Right ventricle myocardium inferior (tissue), 1 donor: Measurements from ENCODE around the gene EVX2. TPM values are rescaled to one million over a fixed set of nuclear protein-coding genes. Genes with fewer than 3 reads are reported as not detected.

Experiments
- ATAC-seq: fragments of 200-7000 bp; cut with Tn5 transposase; one replicate; pipeline ENCODE4 v1.9.1; 2020; ENCODE audit warnings: mild to moderate bottlenecking, moderate library complexity
- DNase-seq: peaks from one replicate; pipeline ENCODE4 v3.0.0; 2021; ENCODE audit errors: missing footprints
- intact Hi-C: fragments of 100-400 bp; cut with DNase I; formaldehyde crosslinking; loops from one replicate; pipeline ENCODE4 v1.11.0; 2022
- total RNA-seq: library from RNA; stranded (reverse); fragmentation: NEBNext Ultra II Directional; extraction: Animal tissue kit (Norgen Biotek cat#: 25700); gene quantifications from one replicate; pipeline ENCODE4 v1.2.1, GENCODE V29; 2021
- donor health status: DM: no; HTN: yes; CAD: no; lungs with severe emphysema.

EVX2 gene
- total RNA-seq, 1 donor from 2014 or later: not detected

DNA sequence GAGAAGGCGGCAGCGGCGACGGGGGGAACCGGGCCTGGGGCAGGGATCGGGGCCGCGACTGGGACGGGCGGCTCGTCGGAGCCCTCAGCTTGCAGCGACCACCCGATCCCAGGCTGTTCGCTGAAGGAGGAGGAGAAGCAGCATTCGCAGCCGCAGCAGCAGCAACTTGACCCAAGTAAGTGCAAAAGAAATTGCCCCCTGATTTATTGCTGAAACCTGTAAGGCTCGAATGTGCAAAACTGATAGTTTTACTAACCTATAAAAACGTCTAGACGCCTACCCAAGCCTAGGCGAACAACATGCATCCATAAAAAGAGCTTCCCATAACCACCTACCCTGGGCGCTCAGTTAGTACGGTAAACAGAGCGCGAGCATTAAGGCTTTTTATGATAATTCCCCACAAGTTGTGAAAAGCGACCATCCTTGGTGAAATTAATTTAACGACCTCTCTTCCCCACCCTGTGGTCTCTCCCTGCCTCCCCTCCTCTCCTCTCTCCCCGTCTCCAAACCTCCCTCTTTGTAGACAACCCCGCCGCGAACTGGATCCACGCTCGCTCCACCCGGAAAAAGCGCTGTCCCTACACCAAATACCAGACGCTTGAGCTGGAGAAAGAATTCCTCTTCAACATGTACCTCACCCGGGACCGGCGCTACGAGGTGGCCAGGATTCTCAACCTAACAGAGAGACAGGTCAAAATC is 39.8 kb upstream of the EVX2 start:
- intact Hi-C loops: no loop called here
- DNase-seq: no peak
- no peak for ATAC-seq

DNA sequence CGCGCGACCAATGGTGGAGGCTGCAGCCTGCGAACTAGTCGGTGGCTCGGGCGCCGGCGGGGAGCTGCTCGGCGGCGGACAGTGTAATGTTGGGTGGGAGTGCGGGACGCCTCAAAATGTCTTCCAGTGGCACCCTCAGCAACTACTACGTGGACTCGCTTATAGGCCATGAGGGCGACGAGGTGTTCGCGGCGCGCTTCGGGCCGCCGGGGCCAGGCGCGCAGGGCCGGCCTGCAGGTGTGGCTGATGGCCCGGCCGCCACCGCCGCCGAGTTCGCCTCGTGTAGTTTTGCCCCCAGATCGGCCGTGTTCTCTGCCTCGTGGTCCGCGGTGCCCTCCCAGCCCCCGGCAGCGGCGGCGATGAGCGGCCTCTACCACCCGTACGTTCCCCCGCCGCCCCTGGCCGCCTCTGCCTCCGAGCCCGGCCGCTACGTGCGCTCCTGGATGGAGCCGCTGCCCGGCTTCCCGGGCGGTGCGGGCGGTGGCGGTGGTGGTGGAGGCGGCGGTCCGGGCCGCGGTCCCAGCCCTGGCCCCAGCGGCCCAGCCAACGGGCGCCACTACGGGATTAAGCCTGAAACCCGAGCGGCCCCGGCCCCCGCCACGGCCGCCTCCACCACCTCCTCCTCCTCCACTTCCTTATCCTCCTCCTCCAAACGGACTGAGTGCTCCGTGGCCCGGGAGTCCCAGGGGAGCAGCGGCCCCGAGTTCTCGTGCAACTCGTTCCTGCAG is 39.1 kb upstream of the EVX2 start, which contains the start of gene HOXD9:
Gene HOXD9, plus strand, starts transcription at position 37 of the 728 bp plus-strand sequence. Its CDS starts 50 bp downstream, at position 87.
- intact Hi-C loops: no loop called here
- ATAC-seq (no peak), DNase-seq (no peak)

DNA sequence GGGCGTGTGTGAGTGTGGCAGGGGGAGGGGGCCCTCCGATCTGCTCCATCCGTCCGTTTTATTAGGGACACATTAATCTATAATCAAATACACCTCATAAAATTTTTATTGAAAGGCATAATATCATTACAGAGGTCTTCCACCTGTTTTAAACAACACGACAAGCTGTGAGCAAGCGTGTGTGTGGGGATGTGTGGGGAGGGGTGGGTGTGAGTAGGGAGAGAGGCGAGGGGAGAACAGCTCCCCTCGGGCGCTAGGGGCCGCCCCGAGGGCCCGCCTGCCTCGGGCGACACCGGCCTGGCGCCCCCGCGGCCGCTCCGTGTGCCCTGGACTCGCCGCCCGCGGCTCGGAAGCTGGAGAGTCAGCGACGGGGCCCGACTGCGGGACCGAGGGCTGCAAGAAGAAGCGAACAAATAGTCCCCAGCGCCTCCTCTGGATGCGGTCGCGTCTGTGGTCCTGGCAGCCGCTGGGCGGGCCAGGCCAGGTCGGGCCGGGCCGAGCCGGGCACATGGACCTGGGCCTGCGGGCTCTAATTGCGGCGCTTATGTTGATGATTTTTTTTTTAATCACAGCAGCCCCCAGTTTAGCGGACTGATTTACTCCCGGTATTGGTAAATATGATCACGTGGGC is 38.4 kb upstream of the EVX2 start:
- ATAC-seq: no peak
- intact Hi-C loops: no loop called here
- peak; percentile 80 for DNase-seq

DNA sequence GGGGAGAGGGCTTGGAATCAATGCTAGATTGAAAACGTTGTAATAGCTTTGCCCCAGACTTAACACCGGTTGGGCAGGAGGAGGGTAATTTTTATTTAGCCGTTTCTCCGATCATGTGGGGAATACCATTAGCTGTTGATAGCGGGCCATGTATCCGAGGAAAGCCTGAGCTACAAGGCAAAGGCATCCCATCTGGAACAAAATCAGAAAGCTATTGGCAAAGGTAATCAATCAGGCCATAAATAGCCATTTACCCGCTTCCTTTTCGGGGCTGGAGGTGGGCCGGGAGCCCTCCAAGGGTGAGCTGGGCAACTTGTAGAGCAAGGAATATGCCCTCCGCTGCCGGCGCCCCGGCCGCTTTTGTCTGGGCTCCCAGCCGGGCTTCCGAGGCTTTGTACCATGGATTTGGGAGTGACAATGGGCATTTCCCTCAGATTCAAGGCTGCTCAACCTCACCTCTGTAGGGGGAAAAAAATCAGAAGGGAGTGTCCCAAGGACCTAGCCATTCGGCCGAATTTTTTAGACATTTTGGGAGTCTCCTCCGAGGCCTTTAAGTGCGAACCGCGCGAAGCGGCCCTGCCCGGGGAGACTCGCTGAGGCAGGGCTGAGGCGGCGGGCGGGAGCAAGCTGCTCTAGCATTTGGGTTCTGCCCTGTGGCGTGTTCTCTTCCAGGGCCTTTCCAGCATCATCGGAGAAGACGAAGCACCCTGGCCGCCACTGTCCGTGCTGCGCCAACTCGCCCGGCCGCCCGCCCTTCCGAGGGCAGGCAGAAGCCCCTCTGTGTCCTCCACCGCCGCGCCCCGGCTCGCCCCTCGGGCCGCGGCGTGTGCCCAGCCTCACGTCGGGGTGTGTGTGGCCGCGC is 37.7 kb upstream of the EVX2 start:
- intact Hi-C loops: no loop called here
- ATAC-seq: no peak
- no peak for DNase-seq

DNA sequence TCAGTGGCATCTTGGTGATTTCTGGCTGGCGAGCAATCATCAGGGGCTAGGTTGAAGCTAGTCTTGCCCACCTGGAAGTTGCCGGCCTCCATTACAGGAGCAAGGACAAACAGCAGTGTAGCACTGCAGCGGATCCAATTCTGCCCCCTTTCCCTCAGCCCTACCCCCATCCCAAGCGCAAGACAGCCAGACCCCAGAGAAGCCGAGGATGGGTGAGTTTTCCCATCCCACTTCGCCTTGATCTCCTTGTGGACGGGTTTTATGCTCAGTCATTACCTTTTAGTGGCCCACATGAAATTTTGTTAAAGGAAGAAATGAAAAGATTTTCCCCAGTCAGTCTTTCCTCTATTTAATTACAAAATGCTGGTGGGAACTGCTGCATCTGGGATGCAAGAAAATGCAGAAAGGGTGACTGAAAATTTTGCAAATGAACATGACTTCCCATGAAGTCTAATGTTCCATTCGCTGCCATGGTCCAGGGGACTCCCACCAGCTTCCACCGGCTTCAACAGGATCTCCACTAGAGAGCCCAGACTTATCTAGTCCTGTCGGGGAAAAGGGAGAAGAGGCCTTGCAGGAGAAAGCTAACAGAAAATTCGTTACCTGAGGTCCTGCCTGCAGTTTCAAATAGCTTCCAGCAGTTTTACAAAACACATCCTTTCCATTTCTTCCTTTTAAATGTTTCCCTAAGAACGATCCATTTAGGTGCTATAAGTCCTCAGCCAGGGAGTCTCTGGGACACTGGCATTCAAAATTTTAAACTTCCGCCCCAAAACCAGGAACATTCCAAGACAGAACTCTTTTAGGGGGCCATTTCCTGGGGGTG is 36.8 kb upstream of the EVX2 start:
- intact Hi-C loops: no loop called here
- DNase-seq: no peak
- ATAC-seq: no peak

DNA sequence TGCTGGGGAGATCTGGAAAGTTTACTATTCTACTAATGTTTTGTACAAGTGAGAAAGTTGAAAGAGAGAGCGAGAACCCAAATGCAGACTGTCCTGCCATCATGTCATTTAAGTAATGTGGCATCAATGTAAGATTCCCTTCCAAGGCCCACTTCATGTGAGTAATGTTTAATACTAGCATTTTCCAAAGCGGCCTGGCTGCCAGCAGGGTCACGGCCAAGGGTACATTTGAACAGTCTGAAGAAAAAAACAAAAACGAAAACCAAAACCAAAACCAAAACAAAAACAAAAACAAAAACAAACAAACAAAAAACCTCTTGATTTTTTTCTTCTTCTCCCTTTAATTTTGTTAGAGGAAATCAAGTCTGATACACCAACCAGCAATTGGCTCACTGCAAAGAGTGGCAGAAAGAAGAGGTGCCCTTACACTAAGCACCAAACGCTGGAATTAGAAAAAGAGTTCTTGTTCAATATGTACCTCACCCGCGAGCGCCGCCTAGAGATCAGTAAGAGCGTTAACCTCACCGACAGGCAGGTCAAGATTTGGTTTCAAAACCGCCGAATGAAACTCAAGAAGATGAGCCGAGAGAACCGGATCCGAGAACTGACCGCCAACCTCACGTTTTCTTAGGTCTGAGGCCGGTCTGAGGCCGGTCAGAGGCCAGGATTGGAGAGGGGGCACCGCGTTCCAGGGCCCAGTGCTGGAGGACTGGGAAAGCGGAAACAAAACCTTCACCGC is 35.0 kb upstream of the EVX2 start:
- ATAC-seq: no peak
- intact Hi-C loops: no loop called here
- no peak for DNase-seq

DNA sequence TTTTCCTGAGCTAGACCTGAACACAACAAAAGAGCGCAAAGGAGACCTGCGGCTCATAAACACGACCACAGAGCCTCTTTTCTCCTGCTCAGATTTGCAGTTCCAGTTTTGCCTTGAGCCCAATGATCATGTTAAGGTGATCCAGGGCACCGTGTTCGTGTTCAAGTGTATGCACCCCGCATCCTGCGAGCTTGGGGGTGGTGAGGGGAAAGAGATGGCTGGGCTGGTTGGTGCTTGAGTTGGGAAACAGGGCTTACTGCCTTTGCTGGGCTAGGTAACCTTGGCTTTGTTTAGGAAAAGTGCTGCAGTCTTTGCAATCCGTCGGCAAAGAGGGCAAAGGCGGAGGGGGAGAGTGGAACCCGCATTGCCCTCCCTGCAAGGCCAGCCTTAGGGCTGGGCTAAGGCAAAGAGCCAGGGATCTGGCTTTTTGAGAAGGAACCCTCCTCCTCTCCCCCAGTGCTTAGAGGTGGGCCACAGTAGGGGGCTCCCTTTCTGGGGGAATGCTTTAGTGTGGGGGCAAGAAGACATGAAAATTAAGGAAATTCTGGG is 34.1 kb upstream of the EVX2 start:
- intact Hi-C loops: no loop called here
- ATAC-seq (no peak), DNase-seq (no peak)

DNA sequence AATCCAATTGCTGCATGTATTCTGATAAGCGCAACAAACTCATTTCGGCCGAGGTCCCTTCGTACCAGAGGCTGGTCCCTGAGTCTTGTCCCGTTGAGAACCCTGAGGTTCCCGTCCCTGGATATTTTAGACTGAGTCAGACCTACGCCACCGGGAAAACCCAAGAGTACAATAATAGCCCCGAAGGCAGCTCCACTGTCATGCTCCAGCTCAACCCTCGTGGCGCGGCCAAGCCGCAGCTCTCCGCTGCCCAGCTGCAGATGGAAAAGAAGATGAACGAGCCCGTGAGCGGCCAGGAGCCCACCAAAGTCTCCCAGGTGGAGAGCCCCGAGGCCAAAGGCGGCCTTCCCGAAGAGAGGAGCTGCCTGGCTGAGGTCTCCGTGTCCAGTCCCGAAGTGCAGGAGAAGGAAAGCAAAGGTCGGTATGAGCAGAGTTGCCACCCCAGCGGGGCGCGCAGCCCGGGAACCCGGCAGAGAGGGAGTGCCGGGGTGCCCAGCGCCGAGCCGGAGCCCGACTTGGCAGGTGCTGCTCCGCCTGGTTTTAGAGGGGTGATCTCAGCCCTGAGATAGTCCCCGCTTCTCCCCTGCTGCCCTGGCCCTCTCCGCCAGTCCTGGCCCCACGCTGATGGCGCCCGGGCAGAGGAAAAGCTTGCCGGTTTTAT is 33.5 kb upstream of the EVX2 start:
- intact Hi-C loops: no loop called here
- ATAC-seq (no peak), DNase-seq (no peak)

DNA sequence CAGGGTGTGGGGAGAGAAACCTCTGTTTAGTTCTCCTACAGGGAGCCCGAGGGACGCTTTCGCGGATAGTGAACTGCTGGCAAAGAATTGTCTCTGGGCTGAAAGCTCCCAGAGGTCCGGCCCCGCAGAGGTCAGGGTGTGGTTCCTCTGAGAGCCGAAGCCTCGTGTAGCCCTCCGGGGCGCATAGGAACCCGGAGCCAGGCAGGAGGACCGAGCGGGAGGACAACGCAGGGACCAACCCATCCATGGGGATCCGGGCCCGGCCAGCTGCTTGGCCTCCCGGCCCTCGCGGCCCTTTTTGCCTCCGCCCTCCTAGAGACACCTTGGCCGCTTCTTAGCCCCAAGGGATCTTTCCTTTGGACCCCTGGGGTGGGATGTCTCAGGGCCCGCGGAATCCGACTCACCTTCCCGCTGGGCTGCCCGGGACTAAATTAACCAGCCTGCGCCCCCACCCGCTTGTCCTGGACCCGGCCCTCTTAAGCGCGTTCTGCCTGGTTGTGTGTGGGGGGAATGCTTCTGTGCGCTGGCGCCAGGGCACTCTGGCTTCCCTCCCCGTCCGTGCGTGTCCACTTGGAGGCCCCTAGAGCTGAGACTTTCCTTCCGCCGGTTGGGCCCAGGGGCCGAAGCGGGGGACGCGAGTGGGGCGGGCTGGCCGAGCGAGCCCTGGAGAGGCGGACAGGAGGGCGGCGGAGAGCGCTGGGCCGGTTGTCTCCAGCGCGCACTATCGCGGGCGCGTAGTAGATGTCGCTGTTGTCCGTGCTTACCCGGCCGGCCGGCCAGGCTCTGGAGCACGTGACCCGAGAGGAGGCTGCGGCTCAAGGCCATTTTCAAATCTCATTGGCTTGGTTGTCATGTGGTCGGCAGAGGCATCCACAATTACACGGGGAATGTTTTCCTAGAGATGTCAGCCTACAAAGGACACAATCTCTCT is 32.4 kb upstream of the EVX2 start, which contains the start of gene HOXD10:
Gene HOXD10, plus strand, starts transcription at position 896 of the 931 bp plus-strand sequence. CDS start 56 bp downstream, outside the sequence.
- intact Hi-C loops: no loop called here
- DNase-seq (no peak), ATAC-seq (no peak)

DNA sequence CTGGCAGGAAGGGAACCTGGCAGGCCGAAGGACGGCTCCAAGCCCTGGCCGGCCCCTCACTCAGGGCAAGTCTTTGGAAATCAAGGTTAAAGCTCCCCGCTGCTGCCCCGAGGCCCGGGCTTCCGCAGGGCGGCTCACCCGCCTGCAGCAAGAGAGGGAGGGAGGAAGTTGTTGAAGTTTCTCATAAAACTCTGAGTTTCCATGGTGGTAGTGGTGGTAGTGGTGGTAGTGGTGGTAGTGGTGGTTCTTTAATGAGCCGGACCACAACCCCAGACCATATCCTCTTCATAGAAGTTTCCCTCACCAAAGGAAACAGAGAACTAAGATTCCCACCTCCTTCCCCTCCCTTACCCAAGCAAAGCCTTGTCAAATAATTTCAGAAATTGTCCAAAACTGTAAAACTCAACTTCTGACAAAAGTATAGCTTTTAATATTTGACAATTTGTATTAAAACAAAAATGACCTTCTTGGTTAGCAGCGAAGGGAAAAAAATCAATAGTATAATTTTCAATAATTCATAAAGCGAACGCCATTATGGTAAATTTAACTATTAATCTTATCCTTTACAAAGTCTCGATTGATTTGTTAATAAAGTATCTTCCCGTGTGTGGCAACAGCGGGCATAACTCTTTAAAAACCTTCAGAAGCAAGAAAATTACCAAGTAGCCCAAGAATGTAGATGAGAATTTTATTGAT is 31.3 kb upstream of the EVX2 start:
- ATAC-seq: no peak
- intact Hi-C loops: no loop called here
- DNase-seq: no peak

DNA sequence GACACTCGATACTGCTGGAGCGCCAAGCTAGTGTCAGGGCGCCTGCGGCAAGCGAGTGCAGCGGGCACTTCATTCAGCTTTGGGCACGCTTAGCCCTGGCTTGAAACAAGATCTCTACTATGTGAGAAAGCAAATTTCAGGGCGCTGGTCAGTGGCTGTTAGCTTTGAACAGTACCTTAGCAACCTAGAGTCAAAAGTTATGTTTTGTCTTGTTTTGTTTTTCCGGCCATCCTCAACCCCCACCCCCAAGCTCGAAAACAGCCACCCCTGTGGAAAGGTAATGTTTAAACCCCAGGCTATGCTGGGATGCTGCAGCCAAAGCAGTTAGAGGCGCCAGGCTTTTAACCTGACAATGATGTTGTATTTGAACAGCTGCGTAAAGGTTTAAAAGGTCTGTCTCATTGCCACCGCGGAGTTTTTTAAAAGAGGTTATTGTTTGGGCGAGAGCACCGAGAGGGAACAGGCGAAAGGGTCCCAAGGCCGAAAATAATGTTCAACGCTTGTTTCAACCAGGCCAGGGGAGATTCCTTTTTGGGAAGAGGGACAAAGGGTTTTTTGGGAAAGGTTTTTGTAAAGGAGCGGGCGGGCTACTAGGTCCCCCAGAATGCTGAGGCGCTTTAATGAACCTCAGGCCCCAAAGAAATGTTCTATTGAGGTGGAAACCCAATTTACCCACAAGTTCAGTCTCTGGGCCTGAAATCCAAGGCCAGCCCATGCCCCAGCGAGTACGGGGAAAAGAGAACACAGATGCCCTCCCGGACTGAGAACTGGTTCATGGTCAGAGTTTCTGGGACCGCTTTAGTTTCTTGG is 30.6 kb upstream of the EVX2 start:
- ATAC-seq (no peak), DNase-seq (no peak)
- intact Hi-C loops: no loop called here

DNA sequence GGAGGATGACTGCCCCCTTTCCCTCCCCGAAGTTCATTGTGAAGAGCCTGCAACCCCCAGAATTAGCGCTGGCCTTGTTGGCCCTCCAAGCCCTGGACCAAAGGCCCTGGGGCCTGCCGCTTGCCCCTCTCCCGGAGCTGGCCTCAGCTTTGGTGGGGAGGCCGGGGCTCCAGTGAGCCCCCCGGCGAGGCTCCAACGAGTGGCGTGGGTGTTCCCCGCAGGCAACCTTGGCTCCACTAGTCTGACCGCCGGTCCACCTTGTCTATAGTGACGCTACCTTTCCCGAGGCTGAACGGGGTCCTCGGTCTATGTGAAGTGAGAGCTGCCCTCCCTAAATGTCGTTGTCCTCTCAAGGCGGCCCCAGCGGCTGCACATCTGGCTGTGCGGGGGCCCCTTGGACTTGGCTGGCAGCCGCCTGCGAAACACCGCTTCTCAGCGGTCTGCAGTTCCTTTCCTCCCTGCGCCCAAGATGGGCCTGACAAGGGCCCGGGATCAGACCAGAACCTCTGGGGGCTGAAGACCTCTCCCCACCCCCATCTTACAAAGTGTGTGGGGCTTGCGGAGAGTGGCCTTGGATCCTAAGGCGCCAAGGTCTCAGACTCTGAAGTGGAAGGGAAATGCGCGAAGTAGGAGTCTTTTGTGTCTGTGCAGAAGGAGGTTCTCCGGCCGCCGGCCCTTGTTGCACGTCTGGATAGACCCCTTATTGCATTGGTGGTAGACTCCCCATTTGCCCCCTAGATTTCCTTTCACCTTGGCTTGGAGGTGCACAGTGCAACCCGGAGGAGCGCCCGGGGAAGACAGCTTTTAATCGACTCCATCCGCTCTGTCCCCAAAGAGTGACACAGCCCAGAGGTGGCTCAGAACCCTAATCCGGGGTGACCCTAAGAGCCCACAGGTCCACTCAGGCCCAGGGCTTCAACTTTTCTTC is 28.9 kb upstream of the EVX2 start:
- intact Hi-C loops: no loop called here
- ATAC-seq (no peak), DNase-seq (no peak)

DNA sequence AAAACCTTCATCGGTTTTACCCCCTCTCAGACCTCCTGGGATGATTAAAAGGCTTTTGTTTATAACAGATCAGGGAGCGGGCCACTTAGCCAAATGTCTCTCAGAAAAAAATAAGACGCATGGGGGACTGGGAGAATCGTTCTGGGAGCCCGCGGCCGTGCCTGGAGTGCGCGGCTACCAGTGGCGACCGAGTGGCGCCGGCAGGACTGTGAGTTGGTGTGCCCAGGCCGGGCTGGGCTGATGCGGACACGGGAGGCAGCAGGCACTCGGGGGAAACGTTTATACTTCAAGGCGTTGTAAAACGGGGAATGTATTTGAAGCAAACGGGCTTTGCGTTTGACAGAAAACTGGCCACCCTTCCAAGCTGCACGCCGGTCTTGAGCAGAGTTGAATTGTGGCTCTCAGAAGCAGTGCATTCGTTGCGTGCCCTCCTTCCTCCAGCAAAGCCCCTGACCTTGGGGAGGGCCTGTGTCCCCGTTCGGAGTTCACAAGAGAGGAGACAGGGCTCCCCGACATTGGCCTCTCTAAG is 28.1 kb upstream of the EVX2 start:
- DNase-seq (no peak), ATAC-seq (no peak)
- intact Hi-C loops: no loop called here
